NCI-H2196 (cell line): Measurements from ENCODE around the gene NCR2.

Experiments used
- DNase-seq: peaks from one replicate; lab custom pipeline; 2025; ENCODE audit not compliant: unreplicated experiment; lab: John Stamatoyannopoulos, UW

NCR2 gene

GRCh38 chr6:41358503-41358902 lies 23.1 kb downstream of the NCR2 start:
- DNase-seq: no peak

GRCh38 chr6:41359617-41360313 lies 24.4 kb downstream of the NCR2 start:
- no peak for DNase-seq

GRCh38 chr6:41360314-41360685 lies 24.9 kb downstream of the NCR2 start:
- no peak for DNase-seq

- no peak for DNase-seq
These were observed 30.7 kb downstream of the NCR2 start for GRCh38 chr6:41366150-41366549.

GRCh38 chr6:41367061-41367460 lies 31.7 kb downstream of the NCR2 start:
- no peak for DNase-seq

- peak; percentile 74 for DNase-seq
These were observed 32.3 kb downstream of the NCR2 start for GRCh38 chr6:41367700-41368099.

GRCh38 chr6:41370488-41371111 lies 35.2 kb downstream of the NCR2 start:
- DNase-seq: no peak

- no peak for DNase-seq
These were observed 36.1 kb downstream of the NCR2 start for GRCh38 chr6:41371461-41371991.

GRCh38 chr6:41371992-41372831 lies 36.8 kb downstream of the NCR2 start:
- no peak for DNase-seq

GRCh38 chr6:41372832-41373626 lies 37.6 kb downstream of the NCR2 start:
- no peak for DNase-seq

- no peak for DNase-seq
These were observed 38.2 kb downstream of the NCR2 start for GRCh38 chr6:41373627-41373918.

- DNase-seq: no peak
These were observed 38.7 kb downstream of the NCR2 start for GRCh38 chr6:41373919-41374617.

GRCh38 chr6:41374618-41375590 lies 39.5 kb downstream of the NCR2 start:
- no peak for DNase-seq

- no peak for DNase-seq
These were observed 40.3 kb downstream of the NCR2 start for GRCh38 chr6:41375598-41376151.

GRCh38 chr6:41376176-41376575 lies 40.8 kb downstream of the NCR2 start:
- DNase-seq: no peak

- DNase-seq: no peak
These were observed 41.7 kb downstream of the NCR2 start for GRCh38 chr6:41377071-41377470.

- DNase-seq: no peak
These were observed 43.9 kb downstream of the NCR2 start for GRCh38 chr6:41379306-41379705.

- no peak for DNase-seq
These were observed 51.2 kb downstream of the NCR2 start for GRCh38 chr6:41386594-41386993.

- DNase-seq: no peak
These were observed 56.8 kb downstream of the NCR2 start for GRCh38 chr6:41392246-41392645.
